A673 (cell line): ENCODE measurements around the gene UNC5A. TPM values are rescaled to one million over a fixed set of nuclear protein-coding genes. Genes with fewer than 3 reads are reported as not detected.

Experiments used
- BruUV-seq: library from RNA; stranded (reverse); fragments of 400-500 nt; replicated peaks from 2 replicates; lab custom pipeline; 2021; lab: Mats Ljungman, UMichigan
- CTCF ChIA-PET: fragments of 300-600 bp; sonication (Branson Sonifier 250); formaldehyde crosslinking; loops from one replicate; lab custom pipeline; 2022; ENCODE audit warnings: antibody characterized with exemption; lab: Charles Lee
- POLR2A ChIA-PET: fragments of 300-600 bp; sonication (Branson Sonifier 250); formaldehyde crosslinking; loops from one replicate; lab custom pipeline; 2022; ENCODE audit warnings: antibody characterized with exemption; ENCODE audit not compliant: low non-redundant PET; lab: Charles Lee
- DNase-seq: peaks from one replicate; pipeline ENCODE4 v3.0.0-alpha.2; 2015; ENCODE audit warnings: low spot score
- H3K27ac ChIP-seq: fragments of 200-600 bp; sonication (generic); 2 replicates; pipeline ENCODE4 v1.5.1; 2016; ENCODE audit warnings: mixed run types, low read depth, mild to moderate bottlenecking, mixed read lengths, antibody characterized with exemption, low read length; ENCODE audit not compliant: poor library complexity, severe bottlenecking
- H3K27me3 ChIP-seq: fragments of 200-600 bp; sonication (generic); replicated peaks from 2 replicates; pipeline ENCODE4 v1.6.1; 2017; ENCODE audit warnings: mixed run types, low read depth, mild to moderate bottlenecking, mixed read lengths, antibody characterized with exemption, low read length; ENCODE audit not compliant: insufficient read depth, poor library complexity
- H3K36me3 ChIP-seq: fragments of 200-600 bp; sonication (generic); 2 replicates; pipeline ENCODE4 v1.6.1; 2016; ENCODE audit warnings: mixed run types, mild to moderate bottlenecking, mixed read lengths, antibody characterized with exemption, low read length; ENCODE audit not compliant: insufficient read depth, poor library complexity, severe bottlenecking
- H3K4me1 ChIP-seq: fragments of 200-600 bp; sonication (generic); 2 replicates; pipeline ENCODE4 v1.6.1; 2017; ENCODE audit warnings: mixed run types, mild to moderate bottlenecking, mixed read lengths, antibody characterized with exemption, low read length; ENCODE audit not compliant: insufficient read depth, poor library complexity, severe bottlenecking
- H3K4me3 ChIP-seq: fragments of 200-600 bp; sonication (generic); 2 replicates; pipeline ENCODE4 v1.5.1; 2016; ENCODE audit warnings: low read depth, mixed run types, mild to moderate bottlenecking, mixed read lengths, low read length; ENCODE audit not compliant: poor library complexity, severe bottlenecking
- H3K9me3 ChIP-seq: fragments of 200-600 bp; sonication (generic); 2 replicates; pipeline ENCODE4 v1.6.1; 2016; ENCODE audit warnings: mixed run types, low read depth, mild to moderate bottlenecking, mixed read lengths, antibody characterized with exemption, low read length; ENCODE audit not compliant: poor library complexity, severe bottlenecking
- EZH2 ChIP-seq: fragments of 200-600 bp; sonication (generic); IDR thresholded peaks from 2 replicates; pipeline ENCODE4 v1.6.1; 2017; ENCODE audit warnings: borderline replicate concordance, low read depth, mild to moderate bottlenecking, mixed read lengths, antibody characterized with exemption, low read length; ENCODE audit not compliant: poor library complexity, severe bottlenecking
- intact Hi-C: fragments of 100-400 bp; cut with micrococcal nuclease; formaldehyde crosslinking; loops from one replicate; pipeline ENCODE4 v1.10.0; 2022; ENCODE audit not compliant: unreplicated experiment
- total RNA-seq: library from RNA; stranded (reverse); gene quantifications from 2 replicates; pipeline ENCODE4 v1.2.3, GENCODE V29; 2021
- TF ChIP-seq, protein P1 (sequence below): fragments of 300-800, 200-600 bp; sonication (generic); conservative IDR thresholded peaks from 2 replicates; pipeline ENCODE4 v1.5.1; 2017; ENCODE audit warnings: low read depth, mild to moderate bottlenecking, antibody characterized with exemption, low read length, moderate library complexity, mixed read lengths

Gene UNC5A
- total RNA-seq, 1 experiment from 2014 or later, result 7.5 TPM

DNA sequence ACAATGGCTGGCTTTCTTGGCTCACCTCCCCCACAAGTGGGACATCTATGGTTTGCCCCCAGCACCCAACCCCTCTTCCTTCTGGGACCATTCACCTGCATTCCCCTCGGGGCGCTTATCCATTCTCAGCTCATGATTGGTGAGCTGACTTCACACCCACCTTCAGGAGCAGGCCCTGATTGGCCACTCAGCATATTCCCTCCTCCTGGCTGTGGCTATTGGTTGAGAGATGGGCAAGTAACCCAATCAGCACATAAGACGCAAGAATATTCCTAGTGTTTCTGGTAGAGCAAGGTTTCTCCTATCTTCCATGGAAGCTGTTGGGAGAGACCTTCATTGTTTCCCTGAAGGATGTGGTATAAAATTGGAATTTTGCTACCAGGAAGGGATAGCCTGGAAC, 22.7 kb upstream of the UNC5A start:
- DNase-seq, result no peak
- intact Hi-C loops, result no loop called here
- CTCF ChIA-PET, result no interaction called here
- Histone ChIP-seq H3K27ac (no peak overlapping the region), H3K4me3 (no peak overlapping the region), H3K27me3 (no peaks in the 10 kb centered on the region), H3K4me1 (no peaks in the 10 kb centered on the region), H3K36me3 (no peaks in the 10 kb centered on the region), H3K9me3 (no peaks in the 10 kb centered on the region)
- TF ChIP-seq EZH2, result no peak
- TF ChIP-seq, protein P1, sequence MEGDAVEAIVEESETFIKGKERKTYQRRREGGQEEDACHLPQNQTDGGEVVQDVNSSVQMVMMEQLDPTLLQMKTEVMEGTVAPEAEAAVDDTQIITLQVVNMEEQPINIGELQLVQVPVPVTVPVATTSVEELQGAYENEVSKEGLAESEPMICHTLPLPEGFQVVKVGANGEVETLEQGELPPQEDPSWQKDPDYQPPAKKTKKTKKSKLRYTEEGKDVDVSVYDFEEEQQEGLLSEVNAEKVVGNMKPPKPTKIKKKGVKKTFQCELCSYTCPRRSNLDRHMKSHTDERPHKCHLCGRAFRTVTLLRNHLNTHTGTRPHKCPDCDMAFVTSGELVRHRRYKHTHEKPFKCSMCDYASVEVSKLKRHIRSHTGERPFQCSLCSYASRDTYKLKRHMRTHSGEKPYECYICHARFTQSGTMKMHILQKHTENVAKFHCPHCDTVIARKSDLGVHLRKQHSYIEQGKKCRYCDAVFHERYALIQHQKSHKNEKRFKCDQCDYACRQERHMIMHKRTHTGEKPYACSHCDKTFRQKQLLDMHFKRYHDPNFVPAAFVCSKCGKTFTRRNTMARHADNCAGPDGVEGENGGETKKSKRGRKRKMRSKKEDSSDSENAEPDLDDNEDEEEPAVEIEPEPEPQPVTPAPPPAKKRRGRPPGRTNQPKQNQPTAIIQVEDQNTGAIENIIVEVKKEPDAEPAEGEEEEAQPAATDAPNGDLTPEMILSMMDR, result no peak
- POLR2A ChIA-PET, result interaction anchor here (0.5 kb wide), 1 partner anchor 477 kb away, joined by 3 read pairs; no protein-coding TSS in a partner anchor
- no TSS peak for BruUV-seq

DNA sequence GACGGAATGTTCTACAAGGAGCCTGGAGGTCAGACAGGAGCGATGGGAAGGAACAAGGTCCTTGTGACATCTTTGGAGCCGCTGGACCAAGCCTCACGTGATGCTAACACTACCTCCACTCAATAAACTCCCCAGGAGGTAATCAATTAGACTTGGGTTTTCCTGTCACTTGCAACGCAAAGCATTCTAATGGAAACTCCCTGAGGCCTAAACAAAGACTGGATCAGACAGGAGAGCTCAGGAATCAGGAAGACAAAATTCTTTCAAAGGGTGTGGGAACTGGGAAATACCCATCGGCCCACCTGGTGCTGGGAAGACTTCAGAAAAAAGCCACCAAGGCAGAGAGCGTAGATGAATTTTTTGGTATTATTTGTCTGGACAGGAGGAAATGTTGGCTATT, 22.3 kb upstream of the UNC5A start:
- H3K4me3 ChIP-seq, result no peak overlapping the region
- no peak overlapping the region for H3K27ac ChIP-seq
- ChIA-PET CTCF (interaction anchor here (0.7 kb wide), 1 partner anchor 1451 kb away, joined by 3 read pairs; no protein-coding TSS in a partner anchor), POLR2A (no interaction called here)
- DNase-seq, result no peak
- TF ChIP-seq EZH2, result no peak
- TF ChIP-seq, protein P1, result no peak
- H3K4me1 ChIP-seq, result no peaks in the 10 kb centered on the region
- H3K9me3 ChIP-seq, result no peaks in the 10 kb centered on the region
- intact Hi-C loops, result no loop called here
- no peaks in the 10 kb centered on the region for H3K27me3 ChIP-seq
- no TSS peak for BruUV-seq
- H3K36me3 ChIP-seq, result no peaks in the 10 kb centered on the region

GRCh38 chr5:176788941-176789872, 21.2 kb upstream of the UNC5A start:
- CTCF ChIA-PET, result interaction anchor here (0.5 to 0.7 kb wide), 2 partner anchors 174 to 1453 kb away, joined by 3 to 9 read pairs; no protein-coding TSS in a partner anchor
- no peak for DNase-seq
- H3K9me3 ChIP-seq, result no peaks in the 10 kb centered on the region
- no TSS peak for BruUV-seq
- POLR2A ChIA-PET, result no interaction called here
- H3K27me3 ChIP-seq, result no peaks in the 10 kb centered on the region
- TF ChIP-seq EZH2, result no peak
- TF ChIP-seq, protein P1, result no peak
- intact Hi-C loops, result no loop called here
- no peaks in the 10 kb centered on the region for H3K36me3 ChIP-seq
- H3K4me3 ChIP-seq, result no peak overlapping the region
- no peak overlapping the region for H3K27ac ChIP-seq
- no peaks in the 10 kb centered on the region for H3K4me1 ChIP-seq
